Stimulated activated CD4-positive, alpha-beta T cell treated with anti-CD3 and anti-CD28 coated beads, Interleukin-1b, Interleukin-23, amount 100 ng/mL, for 4 hours (primary cell): ENCODE measurements around the gene GRK1.

Source experiments
- DNase-seq, 2 donors: peaks; one replicate each; pipeline ENCODE4 v3.0.0-alpha.2; 2020; ENCODE audit warnings: low read depth in 2 of 2

Gene GRK1

GRCh38 chr13:113775451-113776145 lies 108.6 kb downstream of the GRK1 start:
- DNase-seq = no peak

GRCh38 chr13:113776231-113777125 lies 109.5 kb downstream of the GRK1 start:
- DNase-seq = no peak

GRCh38 chr13:113777311-113778260 lies 110.6 kb downstream of the GRK1 start:
- DNase-seq = no peak

GRCh38 chr13:113781571-113781970 lies 114.6 kb downstream of the GRK1 start:
- no peak for DNase-seq

- no peak for DNase-seq
Measured at GRCh38 chr13:113782472-113782871, 115.5 kb downstream of the GRK1 start.

- DNase-seq = no peak
Measured at GRCh38 chr13:113783200-113783881, 116.3 kb downstream of the GRK1 start.

GRCh38 chr13:113783966-113784644 lies 117.1 kb downstream of the GRK1 start:
- no peak for DNase-seq

GRCh38 chr13:113784645-113785024 lies 117.6 kb downstream of the GRK1 start:
- DNase-seq = no peak

- no peak for DNase-seq
Measured at GRCh38 chr13:113785051-113786010, 118.3 kb downstream of the GRK1 start.

GRCh38 chr13:113786262-113786841 lies 119.3 kb downstream of the GRK1 start:
- DNase-seq = no peak
